ENCODE data around the gene RAB25. TPM values are rescaled to one million over a fixed set of nuclear protein-coding genes. Genes with fewer than 3 reads are reported as not detected.
A peak's percentile ranks its signal among the peaks of the same experiment; 100 is the strongest.

The RAB25 gene
- total and polyA plus RNA-seq, 4 donors = 0.67 to 2.0 (median 0.92) TPM

DNA sequence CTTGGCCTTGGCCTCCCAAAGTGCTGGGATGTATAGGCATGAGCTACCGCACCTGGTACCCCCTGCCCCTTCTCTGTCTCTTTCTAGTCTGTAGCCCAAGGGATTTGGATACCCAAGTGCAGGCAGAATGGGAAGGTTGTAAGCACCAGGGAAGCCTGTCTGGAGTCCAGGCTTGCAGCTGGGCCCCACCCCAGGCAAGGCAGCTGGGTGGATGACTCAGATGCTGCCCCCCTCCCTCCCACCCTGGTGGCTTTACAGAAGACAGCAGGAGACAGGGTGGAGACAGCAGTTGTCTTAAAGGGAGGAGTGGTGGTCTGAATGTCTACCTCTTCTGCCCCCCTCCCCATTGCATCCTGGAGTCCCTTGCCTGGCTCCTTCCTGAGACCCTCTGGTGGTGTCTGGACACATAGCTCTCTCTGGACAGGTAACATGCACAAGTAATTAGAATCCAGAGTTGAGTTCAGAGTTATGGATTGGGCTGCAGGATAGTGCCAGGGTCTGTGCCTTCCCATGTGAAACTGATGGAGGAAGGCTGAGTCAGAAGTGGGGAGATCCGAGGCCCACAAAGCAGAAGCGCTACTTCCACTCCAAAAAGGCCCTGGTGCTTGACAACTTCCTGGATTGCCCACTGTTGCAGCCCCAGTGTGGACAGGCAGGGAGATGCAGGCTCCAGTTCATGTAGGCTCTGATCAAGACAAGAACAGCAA, 58.7 kb downstream of the RAB25 start (continued):
- TF ChIP-seq, protein P1, sequence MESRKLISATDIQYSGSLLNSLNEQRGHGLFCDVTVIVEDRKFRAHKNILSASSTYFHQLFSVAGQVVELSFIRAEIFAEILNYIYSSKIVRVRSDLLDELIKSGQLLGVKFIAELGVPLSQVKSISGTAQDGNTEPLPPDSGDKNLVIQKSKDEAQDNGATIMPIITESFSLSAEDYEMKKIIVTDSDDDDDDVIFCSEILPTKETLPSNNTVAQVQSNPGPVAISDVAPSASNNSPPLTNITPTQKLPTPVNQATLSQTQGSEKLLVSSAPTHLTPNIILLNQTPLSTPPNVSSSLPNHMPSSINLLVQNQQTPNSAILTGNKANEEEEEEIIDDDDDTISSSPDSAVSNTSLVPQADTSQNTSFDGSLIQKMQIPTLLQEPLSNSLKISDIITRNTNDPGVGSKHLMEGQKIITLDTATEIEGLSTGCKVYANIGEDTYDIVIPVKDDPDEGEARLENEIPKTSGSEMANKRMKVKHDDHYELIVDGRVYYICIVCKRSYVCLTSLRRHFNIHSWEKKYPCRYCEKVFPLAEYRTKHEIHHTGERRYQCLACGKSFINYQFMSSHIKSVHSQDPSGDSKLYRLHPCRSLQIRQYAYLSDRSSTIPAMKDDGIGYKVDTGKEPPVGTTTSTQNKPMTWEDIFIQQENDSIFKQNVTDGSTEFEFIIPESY (IDR thresholded peaks at IDR 0.05) = no peak
- no peak for TF ChIP-seq HNF4A (conservative IDR thresholded peaks at IDR 0.05)
- TF ChIP-seq GABPA (IDR thresholded peaks at IDR 0.05 in 1 of 2, conservative IDR thresholded peaks at IDR 0.05 in 1 of 2) = no peak
- peak in 1 of 2 donors; percentile 11 for TF ChIP-seq RAD21 (IDR thresholded peaks at IDR 0.05)
- no peak for TF ChIP-seq SP1 (IDR thresholded peaks at IDR 0.05)

Other genes starting within 250 kb of the RAB25 start
- gene GON4L, start 203.9 kb upstream of the RAB25 start, total RNA-seq = 10 to 100 TPM; 13.4 to 26.2 TPM
- gene GON4L, start 203.9 kb upstream of the RAB25 start, polyA plus RNA-seq = 10 to 100 TPM in 1 of 2 donors, 1 to 10 TPM in 1; 5.7 to 18.0 TPM
- gene SYT11, start 201.6 kb upstream of the RAB25 start, total RNA-seq = 1 to 10 TPM in 1 of 2 donors, under 1 TPM in 1; 0.75 to 1.2 TPM
- gene SYT11, start 201.6 kb upstream of the RAB25 start, polyA plus RNA-seq = under 1 TPM; 0.49 to 0.76 TPM
- gene RIT1, start 149.8 kb upstream of the RAB25 start, total RNA-seq = 10 to 100 TPM; 11.3 to 14.3 TPM
- 1 to 10 TPM; 3.1 to 4.9 TPM for gene RIT1, start 149.8 kb upstream of the RAB25 start, polyA plus RNA-seq
- gene KHDC4, start 126.7 kb upstream of the RAB25 start, total RNA-seq = 10 to 100 TPM; 18.2 to 32.6 TPM
- 10 to 100 TPM in 1 of 2 donors, 1 to 10 TPM in 1; 8.4 to 11.3 TPM for gene KHDC4, start 126.7 kb upstream of the RAB25 start, polyA plus RNA-seq
- not detected for gene RXFP4, start 119.5 kb upstream of the RAB25 start, total RNA-seq
- gene RXFP4, start 119.5 kb upstream of the RAB25 start, polyA plus RNA-seq = not detected
- gene ARHGEF2, start 82.6 kb upstream of the RAB25 start, total RNA-seq = 10 to 100 TPM; 14.1 to 59.1 TPM
- gene ARHGEF2, start 82.6 kb upstream of the RAB25 start, polyA plus RNA-seq = 1 to 10 TPM; 3.2 to 6.4 TPM
- 100 to 1,000 TPM; 101 to 264 TPM for gene SSR2, start 40.2 kb upstream of the RAB25 start, total RNA-seq
- gene SSR2, start 40.2 kb upstream of the RAB25 start, polyA plus RNA-seq = 100 to 1,000 TPM in 1 of 2 donors, 10 to 100 TPM in 1; 93.1 to 245 TPM
- 10 to 100 TPM in 1 of 2 donors, 1 to 10 TPM in 1; 9.2 to 13.5 TPM for gene UBQLN4, start 7.4 kb upstream of the RAB25 start, total RNA-seq
- gene UBQLN4, start 7.4 kb upstream of the RAB25 start, polyA plus RNA-seq = 10 to 100 TPM in 1 of 2 donors, 1 to 10 TPM in 1; 7.4 to 17.8 TPM
- gene LAMTOR2, start 6.4 kb upstream of the RAB25 start, total RNA-seq = 10 to 100 TPM; 30.4 to 42.9 TPM
- gene LAMTOR2, start 6.4 kb upstream of the RAB25 start, polyA plus RNA-seq = 100 to 1,000 TPM; 115 to 152 TPM
- gene MEX3A, start 21.3 kb downstream of the RAB25 start, total RNA-seq = 1 to 10 TPM; 1.3 TPM
- under 1 TPM; 0.52 to 0.56 TPM for gene MEX3A, start 21.3 kb downstream of the RAB25 start, polyA plus RNA-seq
- gene LMNA, start 53.6 kb downstream of the RAB25 start, total RNA-seq = 100 to 1,000 TPM in 1 of 2 donors, 10 to 100 TPM in 1; 89.4 to 160 TPM
- 100 to 1,000 TPM in 1 of 2 donors, 10 to 100 TPM in 1; 60.4 to 105 TPM for gene LMNA, start 53.6 kb downstream of the RAB25 start, polyA plus RNA-seq
- gene SEMA4A, start 92.4 kb downstream of the RAB25 start, total RNA-seq = 1 to 10 TPM; 2.3 to 3.5 TPM
- gene SEMA4A, start 92.4 kb downstream of the RAB25 start, polyA plus RNA-seq = 1 to 10 TPM; 1.1 to 1.2 TPM
- 10 to 100 TPM; 10.2 to 21.8 TPM for gene SLC25A44, start 132.9 kb downstream of the RAB25 start, total RNA-seq
- gene SLC25A44, start 132.9 kb downstream of the RAB25 start, polyA plus RNA-seq = 10 to 100 TPM; 15.7 to 16.0 TPM
- 10 to 100 TPM; 24.7 to 41.5 TPM for gene PMF1, start 151.8 kb downstream of the RAB25 start, total RNA-seq
- gene PMF1, start 151.8 kb downstream of the RAB25 start, polyA plus RNA-seq = 10 to 100 TPM; 32.4 to 63.5 TPM
- under 1 TPM; 0.28 to 0.75 TPM for gene BGLAP, start 181.0 kb downstream of the RAB25 start, total RNA-seq
- under 1 TPM in 1 of 2 donors, not detected in 1; 0.06 TPM for gene BGLAP, start 181.0 kb downstream of the RAB25 start, polyA plus RNA-seq
- under 1 TPM; 0.23 to 0.75 TPM for gene PAQR6, start 186.9 kb downstream of the RAB25 start, total RNA-seq
- under 1 TPM; 0.22 to 0.85 TPM for gene PAQR6, start 186.9 kb downstream of the RAB25 start, polyA plus RNA-seq
- gene SMG5, start 221.7 kb downstream of the RAB25 start, total RNA-seq = 10 to 100 TPM; 30.3 to 59.1 TPM
- gene SMG5, start 221.7 kb downstream of the RAB25 start, polyA plus RNA-seq = 10 to 100 TPM; 22.9 to 41.1 TPM
- gene TMEM79, start 223.2 kb downstream of the RAB25 start, total RNA-seq = 1 to 10 TPM; 1.2 to 1.5 TPM
- gene TMEM79, start 223.2 kb downstream of the RAB25 start, polyA plus RNA-seq = 1 to 10 TPM; 1.7 to 2.2 TPM
- gene GLMP, start 234.5 kb downstream of the RAB25 start, total RNA-seq = 10 to 100 TPM; 26.5 to 30.0 TPM
- gene GLMP, start 234.5 kb downstream of the RAB25 start, polyA plus RNA-seq = 10 to 100 TPM; 47.9 to 51.4 TPM
- gene VHLL, start 238.1 kb downstream of the RAB25 start, total RNA-seq = under 1 TPM in 1 of 2 donors, not detected in 1; 0.67 TPM
- gene VHLL, start 238.1 kb downstream of the RAB25 start, polyA plus RNA-seq = not detected